Osteoblast (primary cell): ENCODE measurements around the gene PIP5K1C. TPM values are rescaled to one million over a fixed set of nuclear protein-coding genes. Genes with fewer than 3 reads are reported as not detected.

Experiments
- DNase-seq: peaks from one replicate; pipeline ENCODE4 v3.0.0; 2011; ENCODE audit warnings: low spot score, mixed read lengths; ENCODE audit not compliant: insufficient read length; ENCODE audit errors: missing footprints
- H2AFZ ChIP-seq: 2 replicates; pipeline ENCODE4 v1.6.0; 2011; ENCODE audit warnings: mild to moderate bottlenecking, low read length
- H3K27ac ChIP-seq: 2 replicates; pipeline ENCODE4 v1.5.1; 2011; ENCODE audit warnings: mild to moderate bottlenecking, low read depth, low read length, moderate library complexity
- H3K27me3 ChIP-seq: 2 replicates; pipeline ENCODE4 v1.6.0; 2012; ENCODE audit warnings: mild to moderate bottlenecking, control low read depth, inconsistent platforms, low read length, moderate library complexity; ENCODE audit not compliant: insufficient read depth
- H3K36me3 ChIP-seq: 2 replicates; pipeline ENCODE4 v1.5.1; 2011; ENCODE audit warnings: mild to moderate bottlenecking, low read length, control low read depth, moderate library complexity; ENCODE audit not compliant: insufficient read depth
- H3K4me1 ChIP-seq: 2 replicates; pipeline ENCODE4 v1.5.1; 2011; ENCODE audit warnings: mild to moderate bottlenecking, low read length, control low read depth, moderate library complexity; ENCODE audit not compliant: insufficient read depth
- H3K4me2 ChIP-seq: 2 replicates; pipeline ENCODE4 v1.6.0; 2011; ENCODE audit warnings: mild to moderate bottlenecking, low read length; ENCODE audit not compliant: insufficient read depth
- H3K4me3 ChIP-seq: fragments of 200-600 bp; sonication (generic); 3 replicates; pipeline ENCODE4 v1.5.1; 2012; ENCODE audit warnings: mild to moderate bottlenecking, low read length, inconsistent platforms; ENCODE audit not compliant: insufficient read depth
- H3K79me2 ChIP-seq: 2 replicates; pipeline ENCODE4 v1.6.0; 2012; ENCODE audit warnings: mild to moderate bottlenecking, low read length, control low read depth, inconsistent platforms; ENCODE audit not compliant: insufficient read depth
- H3K9me3 ChIP-seq: 2 replicates; pipeline ENCODE4 v1.5.1; 2011; ENCODE audit warnings: low read depth, low read length, control low read depth
- H4K20me1 ChIP-seq: 2 replicates; pipeline ENCODE4 v1.6.0; 2012; ENCODE audit warnings: mild to moderate bottlenecking, low read length, control low read depth; ENCODE audit not compliant: insufficient read depth
- total RNA-seq: library from RNA; depleted of rRNA; stranded (reverse); fragments of >200 nt; gene quantifications from 2 replicates; pipeline ENCODE4 v1.2.3, GENCODE V29; 2012
- TF ChIP-seq, protein P1 (sequence below): IDR thresholded peaks from 2 replicates; pipeline ENCODE4 v1.5.1; 2011; ENCODE audit warnings: mild to moderate bottlenecking, low read depth, low read length, moderate library complexity; ENCODE audit errors: extremely low read depth

PIP5K1C gene
- total RNA-seq, 1 donor = 30.4 TPM

DNA sequence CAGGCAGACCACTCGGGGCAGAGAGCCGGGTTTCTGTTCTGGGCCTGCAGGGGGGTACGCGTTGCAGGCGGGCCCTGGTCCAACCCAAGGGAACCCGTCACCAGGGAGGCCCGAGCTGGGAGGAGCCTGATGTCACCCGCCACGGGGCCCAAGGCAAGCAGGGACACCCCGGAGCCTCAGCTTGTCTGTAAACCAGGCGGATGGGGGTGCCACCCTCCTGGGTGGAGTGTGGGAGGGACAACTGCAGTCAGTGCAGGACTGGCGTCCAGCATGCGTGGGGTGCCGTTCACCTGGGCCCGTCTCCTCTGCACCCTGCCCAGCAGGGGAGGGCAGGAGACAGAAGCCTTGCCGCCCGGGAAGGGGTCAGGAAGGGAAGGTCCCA, 80.6 kb downstream of the PIP5K1C start:
- Histone ChIP-seq H4K20me1 (peaks cover 10% of the 10 kb centered on the region), H3K9me3 (no peaks in the 10 kb centered on the region)

DNA sequence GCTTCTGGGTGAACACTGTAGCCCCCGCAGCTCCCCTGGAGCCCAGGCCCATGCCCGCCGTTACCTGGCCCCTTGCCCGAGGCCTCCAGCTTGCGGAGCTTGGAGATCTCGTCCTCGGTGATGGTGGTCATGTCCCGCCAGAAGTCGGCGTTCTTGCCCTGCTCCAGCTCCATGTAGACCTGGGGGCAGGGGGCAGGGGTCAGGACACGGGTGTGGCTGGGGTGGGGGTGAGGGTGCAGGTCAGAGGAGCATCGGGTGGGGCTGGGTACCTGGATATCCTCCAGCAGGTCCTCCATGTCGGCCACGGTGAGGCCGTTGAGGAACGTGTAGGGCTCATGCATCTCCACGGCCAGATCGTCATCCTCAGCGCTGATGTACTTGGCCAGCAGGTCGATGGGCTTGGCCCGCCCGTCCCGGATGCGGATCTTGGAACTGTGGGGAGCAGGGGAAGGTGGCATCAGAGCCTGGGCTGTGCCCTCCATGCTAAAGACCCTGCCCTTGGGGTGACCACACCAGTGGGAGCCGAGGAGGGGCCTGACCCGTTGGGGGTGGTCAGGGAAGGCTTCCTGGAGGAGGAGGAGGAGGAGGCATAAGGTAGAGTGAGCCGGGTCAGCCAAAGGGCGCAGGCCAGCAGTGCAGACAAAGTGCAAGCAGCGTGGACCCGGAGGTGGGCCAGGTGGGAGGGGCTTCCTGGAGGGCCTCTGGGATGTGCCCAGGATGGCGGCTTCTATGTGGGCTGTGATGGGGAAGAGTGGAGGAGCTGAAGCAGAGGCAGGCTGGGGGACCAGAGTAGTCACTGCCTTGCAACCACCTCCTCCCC, 81.2 kb downstream of the PIP5K1C start:
- H3K4me1 ChIP-seq = no peaks in the 10 kb centered on the region
- H4K20me1 ChIP-seq = peaks cover 7% of the 10 kb centered on the region
- H3K36me3 ChIP-seq = peaks cover 5% of the 10 kb centered on the region

More for the DNA sequence above, 80.6 kb downstream of the PIP5K1C start:
- Histone ChIP-seq H3K4me3 (no peak overlapping the region), H3K79me2 (peaks cover 13% of the 10 kb centered on the region), H3K27ac (no peak overlapping the region), H2AFZ (no peak overlapping the region), H3K4me1 (no peaks in the 10 kb centered on the region), H3K36me3 (peaks cover 5% of the 10 kb centered on the region), H3K4me2 (no peak overlapping the region), H3K27me3 (no peaks in the 10 kb centered on the region)
- no peak for DNase-seq
- TF ChIP-seq, protein P1, sequence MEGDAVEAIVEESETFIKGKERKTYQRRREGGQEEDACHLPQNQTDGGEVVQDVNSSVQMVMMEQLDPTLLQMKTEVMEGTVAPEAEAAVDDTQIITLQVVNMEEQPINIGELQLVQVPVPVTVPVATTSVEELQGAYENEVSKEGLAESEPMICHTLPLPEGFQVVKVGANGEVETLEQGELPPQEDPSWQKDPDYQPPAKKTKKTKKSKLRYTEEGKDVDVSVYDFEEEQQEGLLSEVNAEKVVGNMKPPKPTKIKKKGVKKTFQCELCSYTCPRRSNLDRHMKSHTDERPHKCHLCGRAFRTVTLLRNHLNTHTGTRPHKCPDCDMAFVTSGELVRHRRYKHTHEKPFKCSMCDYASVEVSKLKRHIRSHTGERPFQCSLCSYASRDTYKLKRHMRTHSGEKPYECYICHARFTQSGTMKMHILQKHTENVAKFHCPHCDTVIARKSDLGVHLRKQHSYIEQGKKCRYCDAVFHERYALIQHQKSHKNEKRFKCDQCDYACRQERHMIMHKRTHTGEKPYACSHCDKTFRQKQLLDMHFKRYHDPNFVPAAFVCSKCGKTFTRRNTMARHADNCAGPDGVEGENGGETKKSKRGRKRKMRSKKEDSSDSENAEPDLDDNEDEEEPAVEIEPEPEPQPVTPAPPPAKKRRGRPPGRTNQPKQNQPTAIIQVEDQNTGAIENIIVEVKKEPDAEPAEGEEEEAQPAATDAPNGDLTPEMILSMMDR = no peak

DNA sequence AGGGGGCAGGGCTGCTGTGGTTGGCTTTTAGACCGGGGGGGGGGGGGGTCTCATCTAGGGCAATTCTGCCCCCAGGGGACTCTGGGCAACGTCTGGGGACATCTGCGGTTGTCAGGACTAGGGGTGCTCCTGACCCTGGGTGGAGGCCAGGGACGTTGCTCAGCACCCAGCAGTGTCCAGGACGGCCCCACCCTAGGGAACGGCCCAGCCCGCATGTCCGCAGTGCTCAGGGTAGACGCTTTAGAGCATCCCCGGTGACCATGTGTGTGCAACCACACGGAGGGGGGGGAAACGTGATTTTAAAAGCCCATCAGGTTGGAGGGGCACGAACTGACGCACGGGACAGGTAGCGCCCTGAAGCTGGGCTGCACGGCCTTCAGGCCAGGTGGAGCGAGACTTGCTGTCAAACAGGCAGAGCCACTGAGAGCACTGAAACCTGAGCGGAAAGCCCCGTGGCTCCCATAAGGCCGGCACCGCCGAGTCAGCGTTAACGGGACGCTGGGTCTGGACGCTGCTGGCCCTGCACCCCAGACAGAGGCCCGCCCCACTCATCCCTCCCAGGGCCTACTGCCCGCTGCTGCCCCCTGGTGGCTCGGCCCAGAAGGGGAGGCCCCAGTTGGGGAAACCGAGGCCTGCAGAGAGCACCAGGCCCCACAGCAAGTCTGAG, 82.0 kb downstream of the PIP5K1C start:
- Histone ChIP-seq H3K27ac (no peak overlapping the region), H3K36me3 (peaks cover 5% of the 10 kb centered on the region), H2AFZ (no peak overlapping the region), H3K9me3 (no peaks in the 10 kb centered on the region), H3K27me3 (no peaks in the 10 kb centered on the region), H3K4me1 (no peaks in the 10 kb centered on the region), H3K4me3 (no peak overlapping the region), H4K20me1 (peaks cover 7% of the 10 kb centered on the region), H3K79me2 (no peaks in the 10 kb centered on the region), H3K4me2 (peak overlapping the region; percentile 48)
- peak; percentile 99 for DNase-seq
- TF ChIP-seq, protein P1 = peak; percentile 76

More for the DNA sequence above, 81.2 kb downstream of the PIP5K1C start:
- H3K27me3 ChIP-seq = no peaks in the 10 kb centered on the region
- H3K4me3 ChIP-seq = no peak overlapping the region
- no peak for DNase-seq
- H3K79me2 ChIP-seq = peaks cover 7% of the 10 kb centered on the region
- H3K4me2 ChIP-seq = no peak overlapping the region
- H3K27ac ChIP-seq = no peak overlapping the region
- TF ChIP-seq, protein P1 = no peak
- H3K9me3 ChIP-seq = no peaks in the 10 kb centered on the region
- no peak overlapping the region for H2AFZ ChIP-seq

DNA sequence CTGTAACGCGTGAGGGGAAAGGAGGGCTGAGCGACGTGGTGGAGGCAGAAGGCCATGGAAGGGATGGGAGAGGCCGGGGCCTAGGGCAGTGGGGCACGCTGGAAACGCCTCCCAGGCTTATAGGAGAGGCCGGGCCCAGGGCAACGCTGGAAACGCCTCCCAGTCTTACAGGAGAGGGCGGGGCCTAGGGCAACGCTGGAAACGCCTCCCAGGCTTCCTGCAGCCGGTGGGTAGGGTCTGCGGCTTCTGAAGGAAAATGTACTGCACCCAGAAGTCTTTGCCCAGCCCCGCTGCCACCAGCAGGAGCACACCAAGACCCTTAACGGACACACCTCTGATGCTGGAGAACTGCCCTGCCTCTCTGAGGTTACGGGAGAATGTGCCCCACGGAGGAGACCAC, 82.8 kb downstream of the PIP5K1C start:
- Histone ChIP-seq H3K4me3 (no peak overlapping the region), H3K79me2 (no peaks in the 10 kb centered on the region), H3K27me3 (no peaks in the 10 kb centered on the region), H3K9me3 (no peaks in the 10 kb centered on the region), H3K27ac (no peak overlapping the region), H4K20me1 (peaks cover 7% of the 10 kb centered on the region), H3K4me2 (no peak overlapping the region), H2AFZ (no peak overlapping the region), H3K36me3 (peaks cover 4% of the 10 kb centered on the region), H3K4me1 (no peaks in the 10 kb centered on the region)
- no peak for DNase-seq
- TF ChIP-seq, protein P1 = no peak
